ENCODE data around the gene FCER2.

The FCER2 gene

DNA sequence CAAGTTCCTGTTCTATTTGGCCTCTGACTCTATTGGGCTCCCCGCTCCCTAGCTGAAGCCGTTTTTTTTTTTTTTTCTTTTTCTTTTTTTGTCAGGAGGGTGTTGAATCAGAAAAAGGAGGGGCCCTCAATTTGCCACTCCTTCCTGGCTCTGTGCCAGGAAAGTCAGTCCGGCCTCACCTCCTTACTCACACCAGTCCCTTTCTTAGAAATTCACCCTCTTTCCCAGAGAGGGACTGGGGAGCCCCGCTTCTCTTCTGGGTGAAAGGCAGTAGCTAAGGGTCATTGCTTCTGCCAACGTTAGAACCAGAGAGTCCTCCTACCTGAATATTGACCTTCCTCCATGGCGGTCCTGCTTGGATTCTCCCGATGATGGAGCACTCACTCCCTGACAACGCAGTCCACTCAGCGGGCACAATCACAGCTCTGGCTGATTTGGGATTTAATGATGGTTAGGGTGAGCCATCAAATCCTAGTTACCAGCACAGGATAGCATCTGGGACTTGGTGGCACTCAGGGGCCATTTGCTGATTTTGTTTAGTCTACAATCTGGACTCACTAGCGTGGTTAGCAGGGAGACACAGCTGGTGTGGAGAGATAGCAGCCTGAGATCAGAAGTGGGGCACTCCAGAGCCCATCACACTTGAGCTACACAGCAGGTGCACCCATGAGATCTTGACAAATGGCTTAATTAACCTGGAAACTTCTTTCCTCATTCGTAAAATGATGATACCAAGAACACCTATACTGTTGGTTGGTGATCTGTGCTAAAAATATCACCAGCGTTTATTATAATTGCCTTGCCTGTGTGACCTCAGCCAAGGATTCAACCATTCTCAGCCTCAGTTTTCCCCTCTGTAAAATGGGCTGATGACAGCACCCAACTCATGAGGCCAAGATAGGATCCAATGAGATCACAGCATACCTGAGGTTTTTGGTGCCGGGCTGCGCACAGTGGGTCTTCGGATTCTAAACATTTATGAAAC, 2.2 kb downstream of the FCER2 start:
- DNase-seq (ENCODE audit: low read depth), result no peak

DNA sequence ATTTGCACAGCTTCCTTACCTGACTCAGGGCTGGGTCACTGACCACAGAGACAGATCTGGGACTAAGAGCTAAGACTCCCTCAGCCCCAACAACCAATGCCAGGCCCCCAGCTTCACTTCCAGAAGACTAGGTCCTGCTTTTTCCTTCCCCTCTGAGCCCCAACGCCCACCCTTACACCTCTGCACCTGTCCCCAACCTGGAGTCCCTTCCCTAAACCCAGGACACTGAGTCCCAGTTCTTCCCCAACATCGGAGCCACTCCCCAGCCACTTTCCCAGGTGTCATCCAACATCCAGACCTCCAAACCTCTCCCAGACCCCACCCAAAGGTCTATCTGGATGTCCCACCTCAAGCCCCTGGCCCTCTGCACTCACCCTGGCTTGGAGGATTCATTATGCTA, 2.9 kb downstream of the FCER2 start:
- DNase-seq (ENCODE audit: low read depth), result no peak

DNA sequence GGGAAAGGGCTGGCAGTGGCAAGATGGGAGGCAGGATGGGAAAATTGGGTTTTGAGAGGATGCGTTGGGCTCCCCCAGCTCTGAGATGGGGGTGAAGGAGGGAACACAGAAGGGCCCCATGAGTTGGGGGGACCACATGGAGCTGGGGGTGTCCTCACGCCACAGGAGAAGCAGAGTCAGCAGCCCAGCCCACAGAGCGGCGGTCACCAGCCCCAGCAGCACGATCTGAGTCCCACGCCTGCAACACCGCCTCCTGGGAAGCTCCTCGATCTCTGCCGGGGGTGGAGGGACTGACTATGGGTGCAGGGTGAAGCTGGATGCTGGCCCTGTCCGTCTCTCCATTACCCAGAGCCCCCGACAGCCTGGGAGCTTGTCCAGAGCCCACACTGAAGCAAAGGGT, 3.3 kb downstream of the FCER2 start:
- DNase-seq (ENCODE audit: low read depth), result no peak

DNA sequence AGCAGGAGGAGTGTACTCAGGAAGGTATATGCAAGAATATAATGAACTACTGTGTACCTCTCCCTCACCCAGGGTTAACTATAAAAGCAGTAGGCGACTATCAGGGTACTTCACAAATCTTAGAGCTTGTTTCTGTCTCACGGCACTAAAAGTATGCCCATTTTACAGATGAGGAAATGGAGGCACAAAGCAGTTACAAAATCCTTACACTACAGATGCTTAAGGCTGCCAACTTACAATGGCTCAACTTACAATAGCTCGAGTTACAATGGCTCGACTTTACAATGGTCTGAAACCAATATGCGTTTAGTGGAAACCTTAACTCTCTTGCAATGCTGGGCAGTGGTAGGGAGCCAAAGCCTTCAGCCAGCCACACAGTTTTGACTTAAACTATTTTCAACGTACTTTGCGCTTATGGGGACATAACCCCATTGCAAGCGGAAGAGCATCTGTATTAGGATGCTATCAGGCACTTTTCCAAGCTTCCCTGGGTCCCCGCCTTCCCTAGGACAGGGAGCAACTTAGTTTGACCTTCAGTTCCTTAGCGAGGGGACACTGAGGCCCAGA, 4.1 kb downstream of the FCER2 start:
- no peak for DNase-seq (ENCODE audit: low read depth)

DNA sequence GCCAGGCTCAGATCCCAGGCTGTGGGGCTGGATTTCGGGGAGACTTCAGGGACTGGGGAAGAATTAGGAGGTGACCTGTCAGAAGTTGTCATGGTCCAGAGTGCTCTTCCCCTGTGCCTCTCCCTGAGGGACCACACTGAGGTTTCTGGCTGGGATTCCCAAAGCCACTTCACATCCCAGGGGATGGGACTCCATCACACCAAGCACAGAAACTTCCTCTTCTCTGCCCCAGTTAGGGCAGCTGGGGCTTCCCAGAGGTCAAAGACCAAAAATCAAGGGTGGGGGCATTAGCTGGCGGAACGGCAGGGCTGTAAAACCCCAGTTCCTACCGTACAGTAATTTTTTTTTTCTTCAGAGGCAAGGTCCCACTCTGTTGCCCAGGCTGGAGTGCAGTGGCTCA, 7.4 kb downstream of the FCER2 start:
- no peak for DNase-seq (ENCODE audit: low read depth)

DNA sequence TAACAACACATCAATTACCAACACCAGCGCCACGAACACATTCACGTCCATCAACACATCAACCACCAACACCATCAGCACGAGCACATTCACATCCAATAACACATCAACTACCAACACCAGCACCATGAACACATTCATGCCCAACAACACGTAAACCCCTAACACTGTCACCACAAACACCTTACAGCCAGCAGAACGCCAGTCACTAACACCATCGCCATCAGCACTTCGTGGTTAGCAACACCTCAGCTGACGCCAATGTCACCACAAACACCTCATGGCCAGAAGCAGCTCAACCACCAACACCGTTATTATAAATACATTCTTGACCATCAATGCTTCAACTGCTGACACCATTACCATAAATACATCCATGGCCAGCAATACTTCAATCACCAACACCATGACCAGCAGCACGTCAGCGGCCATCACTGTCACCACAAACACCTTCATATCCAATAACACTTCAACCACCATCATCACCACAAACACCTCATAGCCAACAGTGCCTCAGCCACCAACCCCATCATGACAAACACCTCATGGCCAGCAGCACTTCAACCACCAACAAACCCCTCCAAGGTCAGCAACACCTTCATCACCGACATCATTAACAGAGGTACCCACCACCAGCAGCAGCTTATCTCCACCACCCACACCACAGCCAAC, 9.4 kb downstream of the FCER2 start:
- no peak for DNase-seq (ENCODE audit: low read depth)

DNA sequence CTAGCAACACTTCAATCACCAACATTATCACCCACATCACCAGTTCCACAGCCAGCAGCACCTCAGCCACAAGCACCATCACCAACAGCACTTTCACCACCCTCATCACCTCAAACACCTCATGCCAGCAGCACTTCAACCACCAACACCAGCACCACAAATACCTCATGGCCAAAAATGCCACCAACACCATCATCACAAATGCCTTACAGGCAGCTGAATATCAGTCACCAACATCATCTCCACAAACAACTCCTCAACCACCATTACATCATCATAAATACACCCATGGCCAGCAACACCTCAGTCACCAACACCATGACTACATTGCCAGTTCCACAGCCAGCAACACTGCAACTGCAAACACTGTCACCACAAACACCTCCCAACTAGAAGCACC, 10.4 kb downstream of the FCER2 start:
- DNase-seq (ENCODE audit: low read depth), result no peak

DNA sequence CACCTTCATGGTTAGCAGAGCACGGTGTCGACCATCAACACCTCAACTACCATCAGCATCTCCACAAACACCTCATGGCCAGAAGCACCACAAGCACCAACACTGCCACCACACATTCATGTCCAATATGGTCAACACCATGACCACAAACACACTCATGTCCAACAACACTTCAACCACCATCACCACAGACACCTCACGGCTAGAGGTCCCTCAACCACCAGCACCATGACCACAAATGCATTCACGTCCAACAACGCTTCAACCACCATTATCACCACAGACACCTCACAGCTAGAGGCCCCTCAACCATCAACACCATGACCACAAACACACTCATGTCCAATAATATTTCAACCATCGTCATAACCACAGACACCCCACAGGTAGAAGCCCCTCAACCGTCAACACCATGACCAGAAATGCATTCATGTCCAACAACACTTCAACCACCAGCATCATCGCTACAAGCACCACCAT, 11.1 kb downstream of the FCER2 start:
- DNase-seq (ENCODE audit: low read depth), result no peak

DNA sequence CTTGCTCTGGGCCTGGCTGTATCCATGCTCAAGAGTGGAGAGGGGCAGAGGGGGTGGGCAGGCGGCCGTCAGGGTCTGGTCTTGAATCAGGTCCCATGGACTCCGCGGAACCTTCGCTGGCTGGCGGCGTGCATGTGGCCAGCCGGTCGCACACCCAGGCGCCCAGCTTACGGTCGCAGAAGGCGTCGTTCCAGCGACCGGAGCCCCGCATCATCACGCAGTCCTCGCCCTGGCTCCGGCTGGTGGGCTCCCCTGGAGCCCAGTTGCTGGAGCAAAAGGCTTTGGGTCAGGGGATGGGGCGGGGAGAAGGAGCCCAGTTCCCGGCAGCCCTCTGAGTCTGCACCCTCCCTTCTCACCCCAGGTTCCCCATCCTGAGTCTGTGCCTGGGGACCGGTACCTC, 12.8 kb downstream of the FCER2 start:
- DNase-seq (ENCODE audit: low read depth), result no peak

DNA sequence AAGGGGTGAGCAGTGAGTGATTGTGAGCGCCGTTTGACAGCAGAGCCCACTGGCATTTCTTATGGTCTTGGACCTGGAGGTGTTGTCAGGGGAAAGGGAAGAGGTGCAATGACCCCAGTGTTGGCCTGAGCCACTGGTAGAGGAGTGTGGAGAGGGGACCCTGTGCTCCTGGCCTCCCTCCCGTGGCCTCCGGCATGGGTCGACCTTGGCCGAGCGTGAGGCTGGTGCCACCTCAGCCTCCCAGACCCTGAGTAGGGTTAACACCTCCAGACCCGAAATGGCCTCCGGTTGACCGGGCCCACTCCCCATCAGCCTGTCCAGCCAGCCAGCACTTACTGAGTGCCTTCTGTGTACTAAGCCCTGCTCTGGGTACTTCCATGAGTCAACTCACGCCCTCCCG, 14.8 kb downstream of the FCER2 start:
- DNase-seq (ENCODE audit: low read depth), result no peak

DNA sequence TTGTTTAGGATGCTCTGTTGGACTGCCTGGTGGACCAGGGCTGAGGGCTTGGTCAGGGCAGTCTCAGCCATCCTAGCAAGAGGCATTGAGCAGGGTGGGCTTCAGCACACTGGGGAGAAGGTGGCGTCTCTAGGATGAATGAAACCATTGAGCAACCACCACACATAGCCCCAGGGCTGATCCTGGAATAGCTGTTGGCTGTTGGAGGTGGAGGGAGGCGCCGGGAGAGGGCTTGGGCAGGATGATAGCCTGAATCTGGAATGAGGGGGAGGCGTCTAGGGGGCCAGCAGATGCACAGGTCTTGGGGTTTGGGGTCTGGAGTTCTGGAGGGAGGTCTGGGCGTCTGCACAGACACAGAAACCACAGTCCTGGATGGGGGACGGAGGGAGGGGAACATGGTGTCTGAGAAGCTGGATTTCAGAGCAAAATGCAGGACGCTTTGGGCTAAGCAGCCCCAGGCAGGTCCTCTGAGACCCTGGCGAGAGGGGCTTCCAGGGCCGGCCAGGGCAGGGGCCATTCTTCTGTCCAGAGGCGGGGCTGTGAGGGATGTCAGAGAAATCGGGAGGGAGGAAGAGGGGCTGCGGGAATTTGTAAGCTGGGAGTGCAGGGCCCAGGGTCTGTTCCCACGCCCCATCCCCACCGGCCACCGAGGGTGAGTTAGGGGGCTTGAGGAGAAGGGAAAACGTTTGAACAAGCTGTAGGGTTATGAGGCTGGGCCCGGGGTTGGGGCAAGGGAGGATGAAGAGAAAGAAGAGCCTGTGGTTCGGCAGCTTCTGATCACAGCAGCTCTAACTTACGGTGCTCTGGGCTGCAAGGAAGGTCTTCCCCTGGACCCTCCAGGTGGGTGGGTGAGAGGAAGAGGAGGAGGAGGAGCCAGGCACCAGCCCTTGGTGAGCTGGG, 16.1 kb downstream of the FCER2 start:
- no peak for DNase-seq (ENCODE audit: low read depth)

DNA sequence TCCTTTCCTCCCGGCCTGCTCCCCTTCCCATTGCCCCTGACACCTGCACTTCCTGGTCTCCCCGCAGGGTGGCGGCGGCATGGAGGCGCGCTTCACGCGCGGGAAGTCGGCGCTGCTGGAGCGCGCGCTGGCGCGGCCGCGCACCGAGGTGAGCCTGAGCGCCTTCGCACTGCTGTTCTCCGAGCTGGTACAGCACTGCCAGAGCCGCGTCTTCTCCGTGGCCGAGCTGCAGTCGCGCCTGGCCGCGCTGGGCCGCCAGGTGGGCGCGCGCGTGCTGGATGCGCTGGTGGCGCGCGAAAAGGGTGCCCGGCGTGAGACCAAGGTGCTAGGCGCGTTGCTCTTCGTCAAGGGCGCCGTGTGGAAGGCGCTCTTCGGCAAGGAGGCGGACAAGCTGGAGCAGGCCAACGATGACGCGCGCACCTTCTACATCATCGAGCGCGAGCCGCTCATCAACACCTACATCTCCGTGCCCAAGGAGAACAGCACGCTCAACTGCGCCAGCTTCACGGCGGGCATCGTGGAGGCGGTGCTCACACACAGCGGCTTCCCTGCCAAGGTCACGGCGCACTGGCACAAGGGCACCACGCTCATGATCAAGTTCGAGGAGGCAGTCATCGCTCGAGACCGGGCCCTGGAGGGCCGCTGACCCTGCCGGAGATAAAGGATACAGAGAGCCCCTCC, 19.6 kb downstream of the FCER2 start:
- no peak for DNase-seq (ENCODE audit: low read depth)

DNA sequence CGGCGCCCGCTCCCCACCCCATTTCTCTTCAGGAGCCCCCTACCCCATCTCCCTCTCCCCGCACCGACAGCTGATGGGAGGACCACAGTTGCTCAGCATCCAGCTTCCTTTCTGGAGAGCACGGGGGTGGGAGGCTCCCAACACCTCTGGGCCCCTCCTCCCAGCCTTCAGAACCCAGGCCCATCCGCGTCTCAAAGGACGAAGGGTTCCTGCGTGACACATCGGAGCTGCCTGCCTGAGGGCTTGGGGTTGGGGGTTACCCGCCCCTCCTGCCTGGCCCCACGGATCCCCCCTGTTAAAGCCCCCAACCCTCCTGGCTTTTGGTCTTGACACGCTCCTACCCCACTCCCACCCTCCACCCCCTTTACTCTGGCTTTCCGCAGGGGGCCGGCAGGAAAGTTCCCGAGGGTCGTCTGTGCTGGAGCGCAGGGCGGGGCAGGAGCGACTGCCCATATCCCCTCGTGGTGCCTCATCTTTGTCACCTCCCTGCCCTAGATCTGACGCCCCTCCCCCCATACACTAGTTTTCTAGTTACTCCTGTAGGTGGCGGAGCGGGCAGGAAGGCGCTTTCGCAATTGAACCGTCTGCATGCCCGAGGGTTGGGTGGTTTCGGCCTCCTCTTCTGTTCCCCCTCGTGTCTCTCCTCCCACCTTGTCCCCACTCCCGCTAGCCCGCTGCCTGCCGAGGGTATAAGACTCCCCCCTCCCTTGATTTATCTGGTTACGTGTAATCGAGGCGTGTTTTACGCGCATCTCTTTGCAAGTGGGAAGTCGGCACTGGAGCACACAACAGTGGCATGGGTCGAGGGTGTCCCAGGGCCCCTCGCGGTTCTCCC, 20.4 kb downstream of the FCER2 start:
- no peak for DNase-seq (ENCODE audit: low read depth)

DNA sequence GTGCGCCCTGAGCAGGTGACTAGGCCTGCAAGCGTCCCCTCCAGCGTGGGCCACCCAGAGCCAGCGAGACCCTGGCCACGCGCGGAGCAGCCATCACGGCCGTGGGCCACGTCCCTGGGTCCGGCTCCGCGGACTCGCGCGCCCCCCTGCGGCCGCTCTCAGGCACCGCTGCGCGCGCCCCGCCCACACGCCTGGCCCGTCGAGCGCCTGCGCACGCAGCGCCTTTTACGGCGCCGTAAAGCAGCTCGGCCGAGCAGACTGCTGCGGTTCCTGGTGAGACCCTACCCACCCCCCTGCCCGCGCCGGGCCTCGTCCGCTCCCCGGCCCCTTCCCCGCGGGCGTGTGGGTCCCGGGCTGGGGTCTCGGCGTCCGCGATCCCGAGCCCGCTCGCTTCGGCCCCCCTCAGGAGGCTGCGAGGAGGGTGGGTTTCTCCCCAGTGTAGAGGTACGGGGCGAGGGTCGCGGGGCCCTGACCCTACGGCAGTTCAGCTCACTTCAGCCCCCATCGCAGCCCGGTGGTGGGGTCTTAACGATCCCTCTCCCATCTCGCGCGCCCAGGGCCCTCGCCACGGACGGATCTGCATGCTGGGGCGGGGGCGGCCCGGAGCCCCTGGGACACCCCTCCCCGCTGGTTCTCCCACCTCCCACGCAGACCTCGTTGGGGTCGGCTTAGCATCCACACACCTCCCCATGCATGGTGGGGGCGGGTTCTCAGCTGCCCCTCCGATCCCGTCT, 21.2 kb downstream of the FCER2 start, which contains the start of gene TRAPPC5:
TSS of gene TRAPPC5 (plus strand) at position 228 of the 734 bp plus-strand sequence. CDS start 1,421 bp downstream, outside the sequence.
- DNase-seq (ENCODE audit: low read depth), result peak; percentile 86

DNA sequence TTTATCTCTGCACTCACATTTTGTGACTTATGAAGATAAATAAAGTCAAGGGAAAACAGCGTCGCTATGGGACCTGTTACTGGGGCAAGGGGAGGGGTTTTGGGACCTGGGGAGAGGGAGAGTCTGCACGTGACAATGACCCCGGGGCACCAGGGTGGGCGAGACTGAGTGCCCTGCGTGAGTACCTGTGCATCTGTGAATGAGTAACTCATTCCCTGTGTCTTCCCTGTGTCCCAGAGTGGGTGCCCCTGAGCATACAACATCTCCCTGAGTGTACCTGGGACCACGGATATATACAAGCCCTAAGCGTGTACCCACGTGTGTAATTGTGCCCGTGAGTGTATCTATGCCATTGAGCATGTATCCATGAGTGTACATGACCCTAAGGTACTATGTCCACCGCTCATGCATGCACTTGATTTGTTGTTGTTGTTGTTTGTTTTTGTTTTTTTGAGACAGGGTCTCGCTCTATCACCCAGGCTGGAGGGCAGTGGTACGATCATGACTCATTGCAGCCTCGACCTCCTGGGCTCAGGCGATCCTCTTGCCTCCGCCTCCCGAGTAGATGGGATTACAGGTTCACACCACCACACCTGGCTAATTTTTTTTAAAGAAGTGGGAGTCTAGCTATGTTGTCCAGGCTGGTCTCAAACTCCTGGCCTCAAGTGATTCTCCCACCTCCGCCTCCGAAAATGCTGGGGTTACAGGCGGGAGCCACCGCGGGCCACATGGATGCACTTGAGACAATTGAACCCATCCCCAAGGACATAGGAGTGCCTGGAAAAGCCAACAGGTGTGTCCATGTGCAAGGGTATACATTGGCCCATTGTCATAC, 21.9 kb downstream of the FCER2 start:
- DNase-seq (ENCODE audit: low read depth), result no peak

DNA sequence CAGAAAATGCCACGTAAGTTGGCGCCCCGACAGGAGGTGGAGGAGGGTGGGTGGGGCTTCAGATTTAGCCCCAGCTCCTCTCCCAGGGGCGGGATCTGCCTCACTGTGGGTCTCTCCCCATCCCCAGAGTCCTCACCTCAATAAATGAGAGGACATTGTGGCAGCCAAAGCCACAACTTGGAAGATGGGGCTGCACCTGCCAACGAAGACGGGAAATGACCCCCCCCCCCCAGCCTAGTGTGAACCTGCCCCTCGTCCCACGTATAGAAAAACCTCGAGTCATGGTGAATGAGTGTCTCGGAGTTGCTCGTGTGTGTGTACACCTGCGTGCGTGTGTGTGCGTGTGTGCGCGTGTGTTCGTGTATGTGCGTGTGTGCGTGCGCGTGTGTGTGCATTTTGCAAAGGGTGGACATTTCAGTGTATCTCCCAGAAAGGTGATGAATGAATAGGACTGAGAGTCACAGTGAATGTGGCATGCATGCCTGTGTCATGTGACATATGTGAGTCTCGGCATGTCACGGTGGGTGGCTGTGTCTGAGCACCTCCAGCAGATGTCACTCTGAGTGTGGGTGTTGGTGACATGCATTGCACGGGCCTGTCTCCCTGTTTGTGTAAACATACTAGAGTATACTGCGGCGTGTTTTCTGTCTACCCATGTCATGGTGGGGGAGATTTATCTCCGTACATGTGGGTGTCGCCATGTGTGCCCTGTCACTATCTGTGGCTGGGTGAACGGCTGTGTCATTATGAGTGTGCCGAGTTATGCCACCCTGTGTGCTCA, 22.8 kb downstream of the FCER2 start:
- no peak for DNase-seq (ENCODE audit: low read depth)

DNA sequence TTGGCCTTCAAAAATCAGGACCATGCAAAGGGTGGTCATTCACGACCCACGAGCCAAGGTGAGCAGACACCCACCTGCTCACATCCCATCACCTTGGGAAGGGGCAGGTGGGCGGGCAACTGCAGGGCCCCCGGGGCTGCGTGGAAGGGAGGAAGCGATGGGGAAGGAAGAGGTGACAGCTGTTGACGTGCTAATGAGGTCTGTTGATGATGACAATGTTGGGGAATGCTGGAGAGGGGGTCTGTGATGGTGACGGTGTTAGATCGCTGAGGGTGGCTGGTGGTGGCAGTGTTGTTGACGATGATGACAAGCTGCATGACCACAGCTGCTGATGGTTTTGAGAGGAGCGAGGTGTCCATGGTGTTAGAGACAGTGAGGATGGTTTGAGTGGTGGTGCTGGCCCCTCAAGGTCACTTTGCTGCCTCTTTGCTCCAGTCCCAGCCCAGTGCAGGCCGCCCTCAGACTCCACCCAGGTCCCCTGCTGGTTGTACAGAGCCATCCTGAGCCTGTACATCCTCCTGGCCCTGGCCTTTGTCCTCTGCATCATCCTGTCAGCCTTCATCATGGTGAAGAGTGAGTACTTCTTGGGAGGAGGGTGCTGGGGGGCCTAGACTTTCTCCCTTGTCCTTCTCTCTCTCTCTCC, 24.1 kb downstream of the FCER2 start:
- DNase-seq (ENCODE audit: low read depth), result no peak

Measured in CMK (cell line).